Endothelial cell of umbilical vein (primary cell): ENCODE results near the gene PSMD5.

Experiments
- CTCF ChIP-seq, 2 donors: IDR thresholded peaks; 1 replicate in 1 of 2; 2 replicates in 1 of 2; pipeline ENCODE4 v1.5.1; 2011; ENCODE audit warnings: low read length in 2 of 2, mild to moderate bottlenecking in 2 of 2, moderate library complexity in 2 of 2, control low read depth in 1 of 2, inconsistent platforms in 1 of 2, low read depth in 1 of 2; ENCODE audit not compliant: insufficient read depth in 1 of 2; ENCODE audit errors: extremely low read depth in 1 of 2
- EZH2 ChIP-seq: IDR thresholded peaks from 2 replicates; pipeline ENCODE4 v1.6.1; 2012; ENCODE audit warnings: borderline replicate concordance, low read depth, mild to moderate bottlenecking, moderate library complexity, low read length, inconsistent platforms; ENCODE audit not compliant: severe bottlenecking
- GATA2 ChIP-seq: IDR thresholded peaks from 2 replicates; pipeline ENCODE4 v1.7.0; 2011; ENCODE audit warnings: low read depth, mild to moderate bottlenecking, moderate library complexity, mixed read lengths, low read length; ENCODE audit not compliant: insufficient read length, insufficient read depth
- JUN ChIP-seq: IDR thresholded peaks from 2 replicates; pipeline ENCODE4 v1.6.1; 2011; ENCODE audit warnings: borderline replicate concordance, low read depth; ENCODE audit not compliant: insufficient read length, insufficient read depth
- MAX ChIP-seq: IDR thresholded peaks from 2 replicates; pipeline ENCODE4 v1.6.1; 2011; ENCODE audit not compliant: insufficient read depth, insufficient read length
- MYC ChIP-seq: IDR thresholded peaks from one replicate; pipeline ENCODE4 v1.6.1; 2011; ENCODE audit warnings: mild to moderate bottlenecking, low read depth, low read length
- POLR2A ChIP-seq: IDR thresholded peaks from 2 replicates; pipeline ENCODE4 v1.6.1; 2012; ENCODE audit warnings: low read depth, mild to moderate bottlenecking, control low read depth, low read length
- POLR2AphosphoS5 ChIP-seq: IDR thresholded peaks from 2 replicates; pipeline ENCODE4 v1.6.1; 2012; ENCODE audit warnings: low read depth, mild to moderate bottlenecking, control low read depth, low read length, moderate library complexity; ENCODE audit not compliant: insufficient read depth

GRCh38 chr9:120775859-120776258, 66.9 kb downstream of the PSMD5 start:
- TF ChIP-seq MYC (no peak), POLR2A (no peak), CTCF (IDR thresholded peaks at IDR 0.05; ENCODE audit: extremely low read depth in 1 of 2, insufficient read depth in 1 of 2, low read depth in 1 of 2, low read length in 2 of 2) (no peak), GATA2 (no peak), POLR2AphosphoS5 (no peak), EZH2 (no peak), MAX (no peak), JUN (no peak)
